HG03039 (cell line): Measurements from ENCODE around the gene RGL4.

Experiments
- ATAC-seq: cut with Tn5 transposase; IDR thresholded peaks from one replicate; pipeline ENCODE4 v1.9.1; 2021; ENCODE audit warnings: mild to moderate bottlenecking, moderate library complexity; ENCODE audit not compliant: unreplicated experiment

Gene RGL4

GRCh38 chr22:23697031-23697970 is 6.5 kb downstream of the RGL4 start:
- no peak for ATAC-seq

- no peak for ATAC-seq
Observed at GRCh38 chr22:23698094-23698493, 7.3 kb downstream of the RGL4 start.

GRCh38 chr22:23698673-23699235 is 7.9 kb downstream of the RGL4 start:
- ATAC-seq = no peak

- ATAC-seq = no peak
Observed at GRCh38 chr22:23700706-23701105, 9.9 kb downstream of the RGL4 start.

- ATAC-seq = no peak
Observed at GRCh38 chr22:23704062-23704461, 13.2 kb downstream of the RGL4 start.

- ATAC-seq = no peak
Observed at GRCh38 chr22:23704829-23705228, 14.0 kb downstream of the RGL4 start.

GRCh38 chr22:23705358-23705757 is 14.5 kb downstream of the RGL4 start:
- ATAC-seq = no peak

GRCh38 chr22:23708270-23708669 is 17.5 kb downstream of the RGL4 start:
- ATAC-seq = no peak

GRCh38 chr22:23709107-23709506 is 18.3 kb downstream of the RGL4 start:
- no peak for ATAC-seq

GRCh38 chr22:23712256-23712655 is 21.4 kb downstream of the RGL4 start:
- ATAC-seq = no peak

- ATAC-seq = no peak
Observed at GRCh38 chr22:23713696-23714595, 23.1 kb downstream of the RGL4 start.

- no peak for ATAC-seq
Observed at GRCh38 chr22:23714596-23715578, 24.1 kb downstream of the RGL4 start.

- ATAC-seq = no peak
Observed at GRCh38 chr22:23715806-23716375, 25.1 kb downstream of the RGL4 start.

- ATAC-seq = peak; percentile 79
Observed at GRCh38 chr22:23716811-23717801, 26.3 kb downstream of the RGL4 start.

GRCh38 chr22:23718371-23719165 is 27.8 kb downstream of the RGL4 start:
- ATAC-seq = no peak

GRCh38 chr22:23720855-23721254 is 30.0 kb downstream of the RGL4 start:
- no peak for ATAC-seq

GRCh38 chr22:23722160-23722559 is 31.3 kb downstream of the RGL4 start:
- ATAC-seq = no peak

GRCh38 chr22:23722724-23723123 is 31.9 kb downstream of the RGL4 start:
- ATAC-seq = no peak
